Small intestine (tissue), 7 donors: Measurements from ENCODE around the gene FUT1. TPM values are rescaled to one million over a fixed set of nuclear protein-coding genes. Genes with fewer than 3 reads are reported as not detected.

ENCODE experiments used
- DNase-seq, 2 donors: peaks; one replicate each; pipeline versions ENCODE4 v3.0.0 to v3.0.0-alpha.2; 2013
- FAIRE-seq: peaks from 2 replicates; lab custom pipeline; 2012; peaks lifted over from hg19 to GRCh38; lab: Jason Lieb, UNC
- H3K27ac ChIP-seq, 3 donors: one replicate each; pipeline ENCODE4 v1.5.1; 2013; ENCODE audit warnings: low read length in 2 of 3, mild to moderate bottlenecking in 2 of 3, control low read depth in 1 of 3, inconsistent platforms in 1 of 3, low read depth in 1 of 3, moderate library complexity in 1 of 3
- H3K27me3 ChIP-seq, 3 donors: one replicate each; pipeline ENCODE4 v1.6.1; 2013; ENCODE audit warnings: low read length in 3 of 3, inconsistent platforms in 1 of 3; ENCODE audit not compliant: control insufficient read depth in 3 of 3, insufficient read depth in 3 of 3
- H3K36me3 ChIP-seq, 3 donors: one replicate each; pipeline ENCODE4 v1.6.1; 2013; ENCODE audit warnings: low read length in 3 of 3, inconsistent platforms in 1 of 3, low read depth in 1 of 3, mild to moderate bottlenecking in 1 of 3, moderate library complexity in 1 of 3; ENCODE audit not compliant: control insufficient read depth in 3 of 3, insufficient read depth in 2 of 3
- H3K4me1 ChIP-seq, 3 donors: one replicate each; pipeline ENCODE4 v1.6.1; 2013; ENCODE audit warnings: low read length in 2 of 3, inconsistent platforms in 1 of 3, low read depth in 1 of 3, mild to moderate bottlenecking in 1 of 3, moderate library complexity in 1 of 3; ENCODE audit not compliant: control insufficient read depth in 3 of 3, insufficient read depth in 2 of 3
- H3K4me3 ChIP-seq, 3 donors: one replicate each; pipeline ENCODE4 v1.5.1; 2013; ENCODE audit warnings: low read length in 3 of 3, control low read depth in 1 of 3, inconsistent platforms in 1 of 3, low read depth in 1 of 3, mild to moderate bottlenecking in 1 of 3, moderate library complexity in 1 of 3
- H3K9me3 ChIP-seq, 2 donors: one replicate each; pipeline ENCODE4 v1.6.1; 2013; ENCODE audit warnings: low read depth in 1 of 2, low read length in 1 of 2; ENCODE audit not compliant: control insufficient read depth in 2 of 2, insufficient read depth in 1 of 2
- WGBS, 3 donors: extraction: QIAGEN DNeasy Blood & Tissue Kit; methylation state at CpG; one replicate each; pipeline ENCODE4 v1.1.7; 2013; 5-methylcytosine and 5-hydroxymethylcytosine counted together
- polyA plus RNA-seq, 4 donors: library from polyadenylated mRNA; stranded (reverse) in 3 of 4; unstranded in 1 of 4; fragments of 200-250 nt in 3 of 4; fragments of 120-200 nt in 1 of 4; gene quantifications; one replicate each; pipeline versions ENCODE4 v1.2.1 to v1.2.3, GENCODE V29; 2013
- donor health status: healthy with polysubstance abuse.
- donor health status: control.
- donor health status: control.
- donor health status: Bipolar disorder and iron deficiency.
- donor health status: healthy.

FUT1 gene
- polyA plus RNA-seq, 4 donors = 0.22 to 7.8 (median 1.1) TPM

DNA sequence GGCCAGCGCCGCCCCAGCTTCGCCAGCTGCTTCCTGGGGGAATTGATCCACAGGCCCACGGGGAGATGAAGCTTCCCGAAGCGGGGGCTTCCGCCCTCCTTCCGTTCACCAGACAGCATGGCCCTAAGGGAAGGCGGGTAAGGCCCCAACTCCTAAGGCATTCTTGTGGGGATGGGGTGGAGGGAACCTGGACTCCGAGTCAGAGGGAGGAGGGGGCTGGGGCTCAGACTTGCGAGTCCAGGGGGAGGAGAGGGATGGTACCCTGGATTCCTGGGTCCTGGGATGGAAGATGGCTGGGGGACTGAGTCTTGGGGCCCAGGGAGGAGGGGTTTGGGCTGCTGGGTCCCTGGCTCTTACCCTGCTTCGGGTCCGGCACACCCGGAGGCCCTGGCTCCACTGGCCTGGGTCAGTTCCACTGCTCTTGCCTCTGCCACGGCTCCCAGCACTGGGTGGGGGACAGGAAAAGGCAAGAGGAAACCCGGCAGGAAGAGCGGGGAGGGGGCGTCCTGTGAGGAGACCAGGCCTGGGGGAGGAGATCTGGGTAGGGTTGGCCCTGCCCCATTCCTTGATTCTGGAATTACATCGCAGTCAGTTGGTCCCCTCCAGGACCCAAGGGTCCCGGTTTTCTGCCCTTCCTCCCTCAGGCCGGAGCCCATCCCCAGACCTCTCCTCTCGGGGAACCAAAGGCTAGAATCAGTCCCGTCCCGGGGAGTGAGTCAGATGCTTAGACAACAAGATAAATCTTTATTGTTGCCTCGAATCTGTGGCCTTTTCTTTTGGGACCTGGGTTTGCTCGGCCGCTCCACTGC, 12.1 kb downstream of the FUT1 start, which contains the start of gene RASIP1:
Gene RASIP1, minus strand, starts transcription at position 447 of the 809 bp plus-strand sequence. Its CDS starts 328 bp downstream, at position 119.
- Histone ChIP-seq H3K36me3 (no peaks in the 10 kb centered on the region), H3K4me3 (peak within 1 kb of the TSS in 2 of 3 donors; percentile 22 to 34), H3K27ac (peak within 1 kb of the TSS in 2 of 3 donors; percentile 46 to 77), H3K27me3 (peaks cover 0 to 25% (median under 1%) of the 10 kb centered on the region in 3 donors), H3K9me3 (peaks cover 0 to 17% of the 10 kb centered on the region in 2 donors), H3K4me1 (peaks cover 0 to 37% (median 8%) of the 10 kb centered on the region in 3 donors)
- no peak for FAIRE-seq
- DNase-seq = peak in 1 of 2 donors; percentile 24
- 48 to 56% (median 52%) methylated on average over 26 to 27 of the region's 27 CpGs for WGBS, 3 donors

DNA sequence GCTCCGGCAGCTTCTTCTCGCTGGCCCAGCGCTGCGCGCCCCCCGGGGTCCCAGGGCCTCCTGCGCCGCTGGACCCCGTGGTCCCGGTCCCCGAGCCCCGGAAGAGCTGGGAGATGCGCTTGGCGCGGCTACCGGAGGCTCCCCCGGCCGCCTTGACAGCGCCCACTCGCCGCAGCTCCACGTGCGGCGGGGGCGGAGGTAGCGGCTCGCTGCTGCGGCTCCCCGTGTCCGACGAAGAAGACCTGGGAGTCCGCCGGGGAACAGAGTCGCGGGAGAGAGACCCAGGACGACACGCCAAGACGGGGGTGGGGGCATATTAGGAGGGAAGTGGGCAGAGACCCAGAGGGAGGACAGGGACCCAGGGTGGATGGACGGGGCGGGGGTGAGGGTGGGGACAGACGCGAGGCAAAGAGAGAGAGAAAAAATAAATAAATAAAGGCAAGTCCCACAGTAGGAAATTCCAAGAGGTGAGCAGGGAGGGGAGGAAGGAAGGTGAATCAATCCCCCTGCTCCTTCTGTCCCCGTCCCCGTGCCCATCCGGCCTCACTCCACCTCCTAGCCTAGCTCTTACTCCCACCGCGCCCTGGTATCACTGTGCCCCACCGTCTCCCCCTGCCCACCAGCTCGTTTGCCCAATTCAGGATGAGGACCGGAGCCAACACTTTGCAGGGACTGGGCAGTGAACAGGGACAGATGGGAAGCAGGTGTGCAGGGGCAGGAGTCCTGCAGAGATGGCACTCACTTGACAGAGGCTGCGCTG, 12.9 kb downstream of the FUT1 start:
- Histone ChIP-seq H3K4me3 (peak overlapping the region; percentile 22 to 34 (median 23)), H3K27me3 (peaks cover 0 to 19% (median 0%) of the 10 kb centered on the region in 3 donors), H3K27ac (peak overlapping the region in 1 of 3 donors; percentile 77), H3K36me3 (no peaks in the 10 kb centered on the region), H3K9me3 (peaks cover 0 to 11% of the 10 kb centered on the region in 2 donors), H3K4me1 (peaks cover 0 to 37% (median 8%) of the 10 kb centered on the region in 3 donors)
- FAIRE-seq (no peak), DNase-seq (no peak)
- 11 to 12% (median 11%) methylated on average over 40 to 51 of the region's 51 CpGs for WGBS, 3 donors

DNA sequence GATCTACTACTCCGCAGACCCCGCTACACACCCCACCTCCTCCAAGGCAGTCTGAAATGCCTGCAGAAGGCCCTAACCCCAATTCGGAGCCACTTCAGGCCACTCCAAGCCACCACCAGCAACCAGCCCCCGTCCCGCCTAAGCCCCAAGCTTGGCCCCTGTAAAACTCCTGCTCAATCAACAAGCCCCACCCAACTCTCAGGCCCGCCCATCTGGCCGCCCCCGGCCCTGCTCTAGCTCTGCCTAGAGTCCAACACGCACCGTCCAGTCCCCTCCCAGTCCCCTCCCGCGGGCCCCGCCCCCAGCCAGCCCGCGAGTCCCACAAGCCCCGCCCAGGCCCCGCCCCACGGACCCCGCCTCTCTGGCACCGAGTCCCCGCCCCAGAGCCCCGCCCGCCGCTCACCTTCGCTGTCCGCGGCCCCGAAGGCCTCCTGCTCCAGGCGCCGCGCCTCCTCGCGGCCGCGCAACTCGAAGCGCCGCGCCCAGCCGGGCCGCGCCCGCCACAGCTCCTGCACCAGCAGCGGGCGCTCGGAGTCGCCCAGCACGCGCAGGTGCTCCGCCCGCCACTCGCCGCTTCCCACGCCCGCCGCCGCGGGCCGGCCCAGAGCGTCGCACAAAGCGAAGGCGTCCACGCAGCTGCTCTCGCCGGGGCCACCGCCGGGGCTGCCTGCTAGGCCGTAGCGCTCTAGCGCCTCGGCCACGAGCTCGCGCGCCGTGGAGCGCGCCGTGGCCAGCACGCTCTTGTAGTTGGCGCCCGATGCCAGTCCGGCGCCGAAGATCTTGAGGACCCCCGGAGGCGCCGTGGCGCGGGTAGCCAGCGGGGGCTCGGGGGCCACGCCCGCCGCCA, 13.7 kb downstream of the FUT1 start:
- no peak for FAIRE-seq
- WGBS, 3 donors = 1 to 4% (median 2%) methylated on average over 36 to 96 of the region's 96 CpGs
- H3K27me3 ChIP-seq = peaks cover 0 to 19% (median 0%) of the 10 kb centered on the region in 3 donors
- no peaks in the 10 kb centered on the region for H3K36me3 ChIP-seq
- peaks cover 0 to 11% of the 10 kb centered on the region in 2 donors for H3K9me3 ChIP-seq
- H3K4me1 ChIP-seq = peaks cover 0 to 37% (median 8%) of the 10 kb centered on the region in 3 donors
- peak overlapping the region; percentile 12 to 77 (median 49) for H3K27ac ChIP-seq
- DNase-seq = peak; percentile 93 to 97
- peak overlapping the region; percentile 23 to 34 (median 23) for H3K4me3 ChIP-seq

DNA sequence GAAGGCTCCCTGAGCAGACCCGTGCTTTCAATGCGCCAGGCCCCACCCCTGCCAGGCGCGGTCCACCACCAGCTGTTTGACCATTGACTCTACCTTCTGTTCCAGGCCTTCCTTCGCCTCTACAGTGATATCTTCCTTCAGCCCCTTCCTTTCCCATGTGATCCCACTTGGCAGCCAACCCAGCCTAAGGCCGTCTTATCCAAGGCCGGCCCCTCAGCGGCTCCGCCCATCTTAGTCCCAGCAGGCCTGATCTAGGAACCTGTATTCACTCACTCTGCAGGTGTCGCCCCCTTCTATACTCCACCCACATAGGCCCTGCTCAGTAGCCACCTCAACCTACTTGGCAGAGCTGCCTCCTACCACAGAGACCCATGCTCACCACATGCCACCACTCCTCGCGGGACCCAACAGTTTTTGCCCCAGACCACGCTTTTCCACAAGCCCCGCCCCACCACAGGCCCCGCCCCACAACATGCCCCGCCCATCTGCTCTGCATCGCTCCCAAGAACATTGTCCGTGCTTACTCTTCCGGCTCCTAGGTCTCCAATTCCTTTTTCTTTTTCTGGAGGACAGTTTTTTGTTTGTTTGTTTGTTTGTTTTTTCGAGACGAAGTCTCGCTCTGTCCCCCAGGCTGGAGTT, 15.0 kb downstream of the FUT1 start:
- FAIRE-seq = no peak
- H3K27ac ChIP-seq = no peak overlapping the region
- 44 to 65% (median 55%) methylated on average over 22 of the region's 22 CpGs for WGBS, 3 donors

DNA sequence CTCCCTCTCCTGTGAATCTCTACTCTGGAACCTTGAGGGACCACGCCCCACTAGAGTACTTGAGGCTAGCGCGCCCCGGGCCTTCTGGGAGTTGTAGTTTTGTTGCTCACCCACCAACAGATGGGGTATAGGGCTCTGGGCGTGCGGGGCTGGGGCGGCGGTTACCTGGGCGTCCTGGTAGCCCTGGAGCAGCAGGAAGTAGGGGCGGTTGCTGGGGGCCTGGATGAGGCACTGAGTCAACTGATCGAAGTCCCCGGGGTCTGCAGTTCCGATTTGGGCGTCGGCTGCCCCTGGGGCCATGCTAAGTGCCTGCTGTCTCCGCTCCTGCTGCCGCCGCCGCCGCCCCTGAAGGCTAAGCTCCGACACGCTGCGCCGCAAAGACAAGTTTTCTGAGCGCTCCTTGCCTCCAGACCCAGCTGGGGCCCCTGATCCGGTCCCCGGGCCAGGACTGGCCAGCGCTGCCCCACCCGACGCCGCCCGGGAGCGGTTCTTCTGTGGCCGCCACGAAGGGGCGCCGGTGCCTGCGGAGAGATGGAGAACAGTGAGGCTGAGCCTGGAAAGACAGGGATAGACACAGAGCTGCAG, 17.3 kb downstream of the FUT1 start:
- H3K27me3 ChIP-seq = peaks cover 0 to 9% (median 0%) of the 10 kb centered on the region in 3 donors
- H3K27ac ChIP-seq = peak overlapping the region in 1 of 3 donors; percentile 52
- H3K9me3 ChIP-seq = peaks cover 0 to 5% of the 10 kb centered on the region in 2 donors
- 11 to 41% (median 34%) methylated on average over 34 to 38 of the region's 38 CpGs for WGBS, 3 donors
- DNase-seq = peak; percentile 80 to 87
- no peak for FAIRE-seq
- H3K36me3 ChIP-seq = peaks cover 0 to 2% (median 0%) of the 10 kb centered on the region in 3 donors
- H3K4me3 ChIP-seq = peak overlapping the region in 2 of 3 donors; percentile 18 to 50
- H3K4me1 ChIP-seq = peaks cover 0 to 15% (median 8%) of the 10 kb centered on the region in 3 donors

More for the DNA sequence above, 15.0 kb downstream of the FUT1 start:
- Histone ChIP-seq H3K4me3 (no peak overlapping the region), H3K9me3 (peaks cover 0 to 11% of the 10 kb centered on the region in 2 donors), H3K4me1 (peaks cover 0 to 37% (median 8%) of the 10 kb centered on the region in 3 donors), H3K36me3 (no peaks in the 10 kb centered on the region), H3K27me3 (peaks cover 0 to 19% (median 0%) of the 10 kb centered on the region in 3 donors)
- peak in 1 of 2 donors; percentile 54 for DNase-seq

DNA sequence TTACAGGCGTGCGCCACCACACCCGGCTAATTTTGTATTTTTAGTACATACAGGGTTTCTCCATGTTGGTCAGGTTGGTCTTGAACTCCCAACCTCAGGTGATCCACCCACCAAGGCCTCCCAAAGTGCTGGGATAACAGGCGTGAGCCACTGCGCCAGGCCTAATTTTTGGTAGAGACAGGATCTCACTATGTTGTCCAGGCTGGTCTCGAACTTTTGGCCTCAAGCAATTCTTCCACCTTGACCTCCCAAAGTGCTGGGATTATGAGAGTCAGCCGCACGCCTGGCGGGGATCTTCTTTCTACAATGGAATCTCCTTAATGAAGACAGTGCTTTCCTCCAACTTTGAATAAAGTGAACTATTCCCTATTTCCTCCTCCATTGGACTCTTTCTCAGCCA, 17.8 kb downstream of the FUT1 start:
- peaks cover 0 to 10% (median 8%) of the 10 kb centered on the region in 3 donors for H3K4me1 ChIP-seq
- peak overlapping the region in 1 of 3 donors; percentile 50 for H3K4me3 ChIP-seq
- FAIRE-seq = no peak
- peaks cover 0 to 2% (median 0%) of the 10 kb centered on the region in 3 donors for H3K36me3 ChIP-seq
- peaks cover 0 to 5% of the 10 kb centered on the region in 2 donors for H3K9me3 ChIP-seq
- 93 to 95% (median 95%) methylated on average over 9 of the region's 9 CpGs for WGBS, 3 donors
- no peak for DNase-seq
- H3K27ac ChIP-seq = no peak overlapping the region
- peaks cover 0 to 4% (median 0%) of the 10 kb centered on the region in 3 donors for H3K27me3 ChIP-seq

DNA sequence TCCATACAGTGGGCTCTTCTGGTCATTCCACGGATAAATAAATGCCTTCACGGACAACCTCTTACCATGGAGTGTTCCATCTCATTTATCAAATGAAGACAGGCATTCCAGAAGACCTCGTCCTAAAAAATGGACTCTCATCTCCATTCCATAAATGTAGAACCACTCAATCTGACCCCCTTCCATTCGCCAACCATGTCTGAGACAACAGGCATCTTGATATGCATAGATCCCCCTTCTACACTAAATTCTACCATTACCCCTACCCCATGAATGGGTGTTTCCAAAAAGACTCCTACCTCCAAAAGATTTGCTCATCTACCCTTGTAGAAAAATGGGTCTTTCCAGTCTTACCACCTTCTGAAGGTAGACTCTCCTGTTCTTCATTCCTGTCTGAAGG, 21.0 kb downstream of the FUT1 start:
- Histone ChIP-seq H3K36me3 (peaks cover 0 to 2% (median 0%) of the 10 kb centered on the region in 3 donors), H3K9me3 (no peaks in the 10 kb centered on the region), H3K4me1 (no peaks in the 10 kb centered on the region), H3K4me3 (no peak overlapping the region), H3K27ac (no peak overlapping the region), H3K27me3 (no peaks in the 10 kb centered on the region)
- DNase-seq (no peak), FAIRE-seq (no peak)
- WGBS, 3 donors = 84 to 91% (median 86%) methylated on average over 4 of the region's 4 CpGs
